Upper lobe of left lung (tissue), 6 donors: ENCODE data around the gene CCNJL. TPM values are rescaled to one million over a fixed set of nuclear protein-coding genes. Genes with fewer than 3 reads are reported as not detected.
A peak's percentile ranks its signal among the peaks of the same experiment; 100 is the strongest.

ENCODE experiments used
- ATAC-seq, 2 donors: fragments of 200-7000 bp; cut with Tn5 transposase; one replicate each; pipeline ENCODE4 v1.9.1; 2022; ENCODE audit warnings: mild to moderate bottlenecking in 2 of 2, moderate library complexity in 2 of 2; ENCODE audit not compliant: low FRiP score in 2 of 2
- DNase-seq, 2 donors: peaks; one replicate each; pipeline ENCODE4 v3.0.0-alpha.2; 2019 to 2020
- H3K27ac ChIP-seq, 4 donors: fragments of 200-600 bp; sonication (generic); one replicate each; pipeline ENCODE4 v1.5.1; 2016 to 2019
- H3K27me3 ChIP-seq, 4 donors: fragments of 200-600 bp; sonication (generic); one replicate each; pipeline ENCODE4 v1.5.1; 2017 to 2019
- H3K36me3 ChIP-seq, 4 donors: fragments of 200-600 bp; sonication (generic); one replicate each; pipeline ENCODE4 v1.5.1; 2016 to 2019
- H3K4me1 ChIP-seq, 4 donors: fragments of 200-600 bp; sonication (generic); one replicate each; pipeline ENCODE4 v1.5.1; 2018 to 2019
- H3K4me3 ChIP-seq, 4 donors: fragments of 200-600 bp; sonication (generic); one replicate each; pipeline ENCODE4 v1.5.1; 2017 to 2019; ENCODE audit warnings: mild to moderate bottlenecking in 2 of 4, moderate library complexity in 1 of 4
- H3K9me3 ChIP-seq, 4 donors: fragments of 200-600 bp; sonication (generic); one replicate each; pipeline ENCODE4 v1.5.1; 2018 to 2019
- CTCF ChIP-seq, 6 experiments: fragments of 450-650 bp in 4 of 6; fragments of 200-600 bp in 2 of 6; sonication (generic) in 2 of 6; IDR thresholded peaks; one replicate each; pipeline ENCODE4 v1.5.1; 2016 to 2019; ENCODE audit warnings: antibody characterized with exemption in 6 of 6
- EP300 ChIP-seq, 4 donors: sonication (generic); formaldehyde crosslinking; IDR thresholded peaks; one replicate each; pipeline ENCODE4 v1.5.1; 2017; ENCODE audit warnings: antibody characterized with exemption in 4 of 4, control low read depth in 2 of 4
- POLR2A ChIP-seq, 4 donors: fragments of 450-650 bp; IDR thresholded peaks; one replicate each; pipeline ENCODE4 v1.5.1; 2016 to 2017; ENCODE audit warnings: antibody characterized with exemption in 4 of 4, mild to moderate bottlenecking in 2 of 4
- POLR2AphosphoS5 ChIP-seq, 2 donors: sonication (generic); formaldehyde crosslinking; IDR thresholded peaks; one replicate each; pipeline ENCODE4 v1.5.1; 2017; ENCODE audit warnings: antibody characterized with exemption in 2 of 2
- WGBS, 2 donors: methylation state at CpG; one replicate each; pipeline ENCODE4 v1.1.5; 2017 to 2018; 5-methylcytosine and 5-hydroxymethylcytosine counted together
- total RNA-seq, 6 donors: library from RNA; depleted of rRNA in 4 of 6; stranded (reverse); fragments of >200 nt in 4 of 6; gene quantifications; one replicate each; pipeline versions ENCODE4 v1.1.0 to v1.2.1, GENCODE V29; 2016 to 2021
- donor health status: DM: no; HTN: no; CAD: no; lungs with moderate emphysema.
- donor health status: DM: no; HTN: yes; CAD: no; lungs with severe emphysema.

Gene CCNJL
- total RNA-seq, 6 donors from 2014 or later = 15.6 to 25.2 (median 21.2) TPM

DNA sequence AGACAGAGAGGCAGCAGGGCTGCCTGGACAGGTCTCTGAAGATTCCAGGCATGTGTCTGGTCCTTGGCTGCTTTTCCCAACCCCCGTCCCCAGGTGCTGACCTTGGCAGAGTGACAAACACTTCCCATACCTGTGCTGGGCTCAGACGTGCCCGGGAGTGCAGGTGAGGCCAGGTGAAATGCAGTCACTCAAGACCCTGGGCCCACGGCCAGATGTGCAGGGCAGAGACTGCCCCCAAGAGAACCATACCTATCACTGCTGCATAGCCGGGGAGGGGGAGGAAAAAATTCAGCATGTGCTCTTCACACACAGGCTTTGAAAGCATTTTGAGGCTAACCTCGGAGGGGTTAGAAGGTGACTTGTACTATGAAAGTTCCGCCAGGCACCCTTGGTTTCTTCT, 22.6 kb downstream of the CCNJL start:
- Histone ChIP-seq H3K4me3 (no peak overlapping the region), H3K36me3 (no peaks in the 10 kb centered on the region), H3K27ac (peak overlapping the region; percentile 78 to 83 (median 80)), H3K9me3 (no peaks in the 10 kb centered on the region), H3K4me1 (peaks cover 34 to 68% (median 52%) of the 10 kb centered on the region in 4 donors), H3K27me3 (no peaks in the 10 kb centered on the region)
- peak in 1 of 2 donors; percentile 32 for ATAC-seq
- TF ChIP-seq EP300 (IDR thresholded peaks at IDR 0.05) (peak in 1 of 4 donors; percentile 21), POLR2A (IDR thresholded peaks at IDR 0.05) (peak in 1 of 4 donors; percentile 7), CTCF (IDR thresholded peaks at IDR 0.05) (no peak), POLR2AphosphoS5 (IDR thresholded peaks at IDR 0.05) (peak in 1 of 2 donors; percentile 25)
- DNase-seq = peak in 1 of 2 donors; percentile 84
- WGBS, 2 donors = 50 to 59% methylated on average over 4 to 6 of the region's 7 CpGs

DNA sequence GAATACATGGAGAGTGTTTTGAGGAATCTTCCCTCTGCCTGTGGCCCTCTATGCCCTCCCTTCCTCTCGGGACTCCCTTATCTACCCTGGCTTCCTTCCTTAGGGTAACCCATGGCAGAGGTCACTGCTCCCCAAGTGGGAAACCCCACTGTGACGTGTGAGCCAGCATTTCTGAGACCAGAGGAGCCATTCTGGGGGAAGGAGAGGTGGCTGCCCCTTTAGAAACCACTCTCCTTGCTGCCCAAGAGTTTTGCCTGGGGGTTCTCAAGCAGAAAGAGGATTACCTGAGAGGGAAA, 23.1 kb downstream of the CCNJL start:
- Histone ChIP-seq H3K9me3 (no peaks in the 10 kb centered on the region), H3K27me3 (no peaks in the 10 kb centered on the region), H3K27ac (peak overlapping the region; percentile 78 to 83 (median 80)), H3K36me3 (no peaks in the 10 kb centered on the region), H3K4me3 (no peak overlapping the region), H3K4me1 (peaks cover 34 to 63% (median 49%) of the 10 kb centered on the region in 4 donors)
- no peak for DNase-seq
- TF ChIP-seq POLR2A (IDR thresholded peaks at IDR 0.05) = no peak
- TF ChIP-seq POLR2AphosphoS5 (IDR thresholded peaks at IDR 0.05) = no peak
- TF ChIP-seq EP300 (IDR thresholded peaks at IDR 0.05) = no peak
- no peak for TF ChIP-seq CTCF (IDR thresholded peaks at IDR 0.05)
- 14 to 31% methylated on average over 1 to 2 of the region's 2 CpGs for WGBS, 2 donors
- ATAC-seq = no peak

DNA sequence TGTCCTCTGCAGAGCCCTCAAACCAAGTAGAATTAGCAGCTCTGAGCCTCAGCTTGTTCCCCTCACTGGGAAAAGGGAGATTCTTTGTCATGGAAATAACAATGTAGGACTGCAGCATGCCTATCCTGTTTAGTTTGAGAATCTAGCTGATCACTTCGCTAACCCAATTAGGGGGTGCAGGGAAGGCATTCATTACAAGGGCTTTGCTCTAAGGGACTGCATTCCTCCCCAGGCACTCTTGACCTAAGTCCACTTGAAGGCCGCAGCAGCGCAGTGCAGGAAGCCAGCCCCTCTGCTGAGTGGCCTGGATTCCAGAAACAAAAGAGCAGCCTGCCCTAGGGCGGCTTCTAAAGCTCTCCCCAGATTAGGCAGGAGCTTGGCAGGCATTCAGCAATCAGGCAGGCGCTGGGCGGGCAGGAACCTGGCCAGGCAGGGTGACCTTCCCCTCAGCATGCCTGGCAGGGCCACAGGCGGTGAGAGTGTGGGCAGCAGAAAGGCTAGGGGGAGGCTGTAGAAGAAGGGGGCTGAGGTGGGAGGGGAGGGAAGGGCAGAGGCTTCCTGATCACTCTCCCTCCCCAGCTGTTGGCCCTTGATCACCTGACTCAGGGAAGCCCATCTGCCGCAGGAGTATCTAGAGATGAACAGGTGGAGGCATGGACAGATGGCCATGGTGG, 24.8 kb downstream of the CCNJL start:
- ATAC-seq = peak; percentile 75 to 92
- 20 to 35% methylated on average over 4 to 8 of the region's 8 CpGs for WGBS, 2 donors
- Histone ChIP-seq H3K4me3 (no peak overlapping the region), H3K27ac (peak overlapping the region; percentile 62 to 78 (median 72)), H3K9me3 (no peaks in the 10 kb centered on the region), H3K4me1 (peaks cover 25 to 51% (median 40%) of the 10 kb centered on the region in 4 donors), H3K36me3 (no peaks in the 10 kb centered on the region), H3K27me3 (no peaks in the 10 kb centered on the region)
- DNase-seq = peak; percentile 83 to 95
- TF ChIP-seq CTCF (IDR thresholded peaks at IDR 0.05) = no peak
- TF ChIP-seq POLR2A (IDR thresholded peaks at IDR 0.05) = peak in 1 of 4 donors; percentile 44
- TF ChIP-seq POLR2AphosphoS5 (IDR thresholded peaks at IDR 0.05) = peak; percentile 37 to 42
- TF ChIP-seq EP300 (IDR thresholded peaks at IDR 0.05) = peak in 1 of 4 donors; percentile 74

GRCh38 chr5:160286947-160287346, 25.4 kb downstream of the CCNJL start:
- Histone ChIP-seq H3K27me3 (no peaks in the 10 kb centered on the region), H3K36me3 (no peaks in the 10 kb centered on the region), H3K4me1 (peaks cover 25 to 50% (median 38%) of the 10 kb centered on the region in 4 donors), H3K9me3 (no peaks in the 10 kb centered on the region), H3K27ac (peak overlapping the region; percentile 62 to 78 (median 72)), H3K4me3 (no peak overlapping the region)
- WGBS, 2 donors = 73 to 77% methylated on average over 6 of the region's 6 CpGs
- no peak for DNase-seq
- no peak for ATAC-seq
- no peak for TF ChIP-seq CTCF (IDR thresholded peaks at IDR 0.05)
- TF ChIP-seq EP300 (IDR thresholded peaks at IDR 0.05) = no peak
- TF ChIP-seq POLR2AphosphoS5 (IDR thresholded peaks at IDR 0.05) = no peak
- no peak for TF ChIP-seq POLR2A (IDR thresholded peaks at IDR 0.05)

GRCh38 chr5:160285316-160285715, 27.0 kb downstream of the CCNJL start:
- no peak for TF ChIP-seq EP300 (IDR thresholded peaks at IDR 0.05)
- TF ChIP-seq POLR2AphosphoS5 (IDR thresholded peaks at IDR 0.05) = no peak
- TF ChIP-seq CTCF (IDR thresholded peaks at IDR 0.05) = no peak
- no peak for TF ChIP-seq POLR2A (IDR thresholded peaks at IDR 0.05)
- Histone ChIP-seq H3K27me3 (no peaks in the 10 kb centered on the region), H3K4me3 (no peak overlapping the region), H3K4me1 (peaks cover 25 to 39% (median 34%) of the 10 kb centered on the region in 4 donors), H3K36me3 (peaks cover 0 to 3% (median under 1%) of the 10 kb centered on the region in 4 donors), H3K9me3 (no peaks in the 10 kb centered on the region), H3K27ac (peak overlapping the region in 2 of 4 donors; percentile 55 to 77)
- DNase-seq (no peak), ATAC-seq (no peak)
- 66 to 78% methylated on average over 2 of the region's 2 CpGs for WGBS, 2 donors
